GM18498 (cell line): ENCODE measurements around the gene METAP1.
A peak's percentile ranks its signal among the peaks of the same experiment; 100 is the strongest.
"Not testable (repeated sequence)": the region's sequence is repeated elsewhere in the genome, so short reads cannot be mapped to it uniquely, and the experiment has no call there.

ENCODE experiments used
- ATAC-seq: cut with Tn5 transposase; IDR thresholded peaks from one replicate; pipeline ENCODE4 v1.9.1; 2021; ENCODE audit warnings: mild to moderate bottlenecking, moderate library complexity; ENCODE audit not compliant: unreplicated experiment

Gene METAP1

GRCh38 chr4:99054428-99054994 lies 59.0 kb downstream of the METAP1 start:
- ATAC-seq, result peak; percentile 56

GRCh38 chr4:99058228-99058627 lies 62.7 kb downstream of the METAP1 start:
- no peak for ATAC-seq

GRCh38 chr4:99059550-99059949 lies 64.0 kb downstream of the METAP1 start:
- ATAC-seq, result no peak

- ATAC-seq, result no peak
These were observed 65.7 kb downstream of the METAP1 start for GRCh38 chr4:99061048-99061700.

GRCh38 chr4:99062120-99062519 lies 66.6 kb downstream of the METAP1 start:
- ATAC-seq, result no peak

GRCh38 chr4:99065521-99065920 lies 70.0 kb downstream of the METAP1 start:
- ATAC-seq, result not testable (repeated sequence)

- ATAC-seq, result no peak
These were observed 72.1 kb downstream of the METAP1 start for GRCh38 chr4:99067617-99068016.

- no peak for ATAC-seq
These were observed 75.6 kb downstream of the METAP1 start for GRCh38 chr4:99071159-99071558.

- ATAC-seq, result no peak
These were observed 79.3 kb downstream of the METAP1 start for GRCh38 chr4:99074816-99075215.

GRCh38 chr4:99076292-99076976 lies 80.9 kb downstream of the METAP1 start:
- no peak for ATAC-seq

GRCh38 chr4:99077177-99077576 lies 81.7 kb downstream of the METAP1 start:
- ATAC-seq, result no peak

GRCh38 chr4:99078336-99078735 lies 82.8 kb downstream of the METAP1 start:
- no peak for ATAC-seq

- ATAC-seq, result no peak
These were observed 83.6 kb downstream of the METAP1 start for GRCh38 chr4:99078931-99079624.

- ATAC-seq, result no peak
These were observed 84.2 kb downstream of the METAP1 start for GRCh38 chr4:99079625-99080295.

- not testable (repeated sequence) for ATAC-seq
These were observed 85.3 kb downstream of the METAP1 start for GRCh38 chr4:99080869-99081268.

- ATAC-seq, result no peak
These were observed 86.7 kb downstream of the METAP1 start for GRCh38 chr4:99082192-99082591.

GRCh38 chr4:99084595-99084994 lies 89.1 kb downstream of the METAP1 start:
- ATAC-seq, result no peak

GRCh38 chr4:99088023-99088449 lies 92.5 kb downstream of the METAP1 start:
- peak; percentile 31 for ATAC-seq

GRCh38 chr4:99088481-99089365 lies 93.2 kb downstream of the METAP1 start, which contains the start of gene ADH5:
Gene ADH5 (minus strand): TSS chr4:99088788. CDS start chr4:99088700, 88 bp downstream.
- peak; percentile 92 for ATAC-seq
